ENCODE results near the gene UNC5A. TPM values are rescaled to one million over a fixed set of nuclear protein-coding genes. Genes with fewer than 3 reads are reported as not detected.

The UNC5A gene
- total RNA-seq, 1 donor from 2014 or later = 6.1 TPM

DNA sequence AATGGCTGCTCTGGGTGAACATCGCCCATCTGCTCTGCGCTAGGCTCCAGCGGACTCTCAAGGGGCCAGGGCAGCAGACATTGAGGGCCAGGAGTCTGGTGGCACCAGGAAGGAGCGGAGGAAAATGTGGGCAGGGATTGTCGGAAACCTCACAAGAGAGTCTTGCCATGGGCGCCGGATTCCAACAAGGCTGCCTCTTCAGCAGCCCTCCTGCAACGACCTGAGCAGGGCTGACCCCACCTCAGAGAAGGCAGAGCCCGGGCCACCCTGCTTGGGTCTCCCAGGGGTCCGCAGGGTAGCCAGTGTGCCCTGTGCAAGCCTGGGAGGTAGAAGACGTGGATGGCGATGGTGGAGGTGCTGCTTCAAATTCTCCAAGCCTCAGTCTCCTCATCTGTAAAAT lies 11.4 kb upstream of the UNC5A start:
- no peak for FAIRE-seq
- DNase-seq (ENCODE audit: low spot score in 2 of 2) = no peak

DNA sequence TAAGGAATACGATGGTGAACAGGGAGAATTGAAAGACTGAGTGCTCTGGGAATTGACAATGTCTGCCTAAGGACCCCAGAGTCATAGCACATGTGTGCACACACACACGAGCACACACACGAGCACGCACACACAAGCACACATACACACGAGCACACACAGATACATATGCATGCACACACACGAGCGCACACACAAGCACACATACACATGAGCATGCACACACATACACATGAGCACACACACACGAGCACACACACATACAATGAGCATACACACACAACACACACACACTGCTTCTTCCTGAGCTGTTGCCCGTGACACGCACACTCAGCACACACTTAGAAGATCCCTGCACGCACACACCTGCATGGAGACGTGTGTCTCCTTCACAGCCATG lies 10.9 kb upstream of the UNC5A start:
- DNase-seq (ENCODE audit: low spot score in 2 of 2) (no peak), FAIRE-seq (no peak)

DNA sequence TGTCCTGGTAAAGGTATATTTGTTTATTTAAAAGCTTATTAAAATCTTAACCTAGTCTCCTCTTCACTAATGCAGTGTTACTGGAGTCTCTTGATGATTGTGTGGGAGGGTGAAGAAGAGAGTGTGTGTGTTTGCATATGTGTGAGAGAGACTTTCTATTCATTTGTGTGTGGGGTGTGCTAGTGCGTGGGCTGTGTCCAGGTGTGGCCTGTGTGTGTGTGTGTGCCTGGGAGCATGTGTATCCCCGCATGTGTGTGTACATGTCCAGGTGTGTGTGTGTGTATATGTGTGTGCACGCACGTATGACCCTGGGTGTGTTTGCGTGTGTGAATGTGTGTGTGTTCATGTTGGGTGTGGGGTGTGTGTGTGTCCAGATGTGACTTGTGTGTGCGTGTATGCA lies 10.3 kb upstream of the UNC5A start:
- FAIRE-seq (no peak), DNase-seq (ENCODE audit: low spot score in 2 of 2) (no peak)

DNA sequence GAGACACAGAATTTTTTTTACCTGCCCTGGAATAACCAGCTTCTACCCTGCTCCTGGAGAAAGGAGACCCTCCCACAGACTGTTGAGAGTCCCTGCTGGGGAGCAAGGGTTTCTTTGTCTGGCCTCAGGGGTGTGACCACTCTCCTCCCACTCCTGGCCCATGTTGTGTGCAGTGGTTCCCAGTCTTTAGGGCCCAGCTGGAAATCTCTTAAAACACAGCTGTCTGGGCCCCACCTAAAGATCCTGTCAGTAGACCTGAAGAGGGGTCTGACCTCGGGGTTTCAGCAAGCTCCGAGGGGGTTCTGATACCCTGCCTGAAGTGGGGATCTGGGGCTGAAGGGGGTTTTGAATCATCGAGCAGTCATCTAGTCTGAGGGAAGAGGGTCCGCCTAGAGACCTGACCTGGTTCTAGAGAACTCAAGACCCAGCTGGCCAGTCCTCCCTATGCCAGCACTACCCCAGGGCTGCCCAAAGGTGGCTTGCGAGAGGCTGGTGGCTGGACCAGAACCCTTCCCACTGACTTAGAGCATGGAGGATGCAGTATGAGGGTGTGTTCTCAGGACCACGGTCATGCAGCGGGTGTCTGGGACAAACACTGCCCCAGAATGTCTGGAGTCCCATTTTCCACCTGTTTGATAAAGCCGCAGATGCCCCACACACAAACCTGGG lies 8.1 kb upstream of the UNC5A start:
- DNase-seq (ENCODE audit: low spot score in 2 of 2) (no peak), FAIRE-seq (no peak)

DNA sequence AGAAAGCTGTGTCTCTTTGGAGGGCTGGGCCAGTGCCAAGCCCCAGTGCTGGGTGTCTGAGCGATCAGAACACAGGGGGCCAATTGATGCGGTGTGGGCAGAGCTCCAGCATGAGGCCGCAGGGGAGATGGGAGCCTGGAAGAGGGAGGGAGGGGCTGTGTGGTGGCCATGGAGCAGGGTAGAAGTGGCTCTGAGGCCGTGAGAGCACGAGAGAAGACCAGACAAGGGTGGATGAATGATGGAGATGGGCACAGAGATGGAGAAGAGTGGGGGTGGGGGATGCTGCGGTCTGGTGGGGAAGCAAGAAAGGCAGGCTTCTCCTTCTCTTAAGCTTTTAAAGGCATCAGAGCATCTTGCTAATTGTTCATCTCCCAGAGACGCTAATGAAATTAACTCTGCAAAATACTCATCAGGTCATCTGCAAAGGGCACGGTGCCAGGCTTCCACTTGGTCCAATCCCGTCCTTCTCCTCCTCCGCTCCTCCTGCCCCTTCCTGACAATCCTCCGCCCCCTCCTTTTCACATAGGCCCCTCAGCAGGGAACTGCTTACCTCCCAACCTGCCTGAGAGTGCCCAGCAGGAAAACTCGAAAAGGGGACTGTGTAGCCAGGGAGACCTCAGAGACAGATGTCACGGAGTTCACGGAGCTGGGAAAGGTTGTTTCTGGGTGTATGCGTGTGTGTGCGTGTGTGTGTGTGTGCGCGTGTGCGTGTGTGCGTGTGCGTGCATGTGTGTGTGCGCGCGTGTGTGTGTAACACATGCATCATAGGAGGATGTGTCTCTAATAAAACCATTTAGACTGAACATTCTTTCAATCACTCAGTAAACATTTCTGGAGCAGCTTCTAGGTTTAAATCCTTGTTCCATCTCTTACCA lies 7.1 kb upstream of the UNC5A start:
- no peak for DNase-seq (ENCODE audit: low spot score in 2 of 2)
- FAIRE-seq = no peak

DNA sequence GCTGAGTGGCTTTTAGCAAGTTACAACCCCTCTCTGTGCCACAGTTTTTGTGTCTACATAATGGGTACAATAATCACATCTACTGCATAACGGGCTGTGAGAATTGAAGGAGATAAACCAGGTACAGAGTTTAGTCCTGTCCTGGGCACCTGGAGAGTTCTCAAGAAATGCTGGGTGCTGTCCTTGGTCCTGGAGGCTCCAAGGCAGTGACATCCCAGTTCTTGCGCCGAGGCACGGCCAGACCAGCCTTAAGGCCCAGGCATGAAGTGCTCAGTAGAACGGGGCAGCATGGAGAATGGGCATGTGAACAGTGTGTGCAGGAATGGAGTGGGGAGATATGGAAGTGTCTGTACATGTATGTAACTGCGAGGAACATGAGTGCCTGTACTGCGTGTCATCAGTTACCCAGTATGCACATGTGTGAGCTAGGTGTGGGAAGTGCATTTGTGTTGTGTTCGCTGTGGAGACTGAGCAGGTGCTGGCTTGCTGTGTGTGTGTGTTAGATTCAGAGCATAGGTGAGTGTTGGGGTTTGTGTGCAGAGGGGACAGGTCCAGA lies 6.3 kb upstream of the UNC5A start:
- FAIRE-seq = no peak
- DNase-seq (ENCODE audit: low spot score in 2 of 2) = no peak

DNA sequence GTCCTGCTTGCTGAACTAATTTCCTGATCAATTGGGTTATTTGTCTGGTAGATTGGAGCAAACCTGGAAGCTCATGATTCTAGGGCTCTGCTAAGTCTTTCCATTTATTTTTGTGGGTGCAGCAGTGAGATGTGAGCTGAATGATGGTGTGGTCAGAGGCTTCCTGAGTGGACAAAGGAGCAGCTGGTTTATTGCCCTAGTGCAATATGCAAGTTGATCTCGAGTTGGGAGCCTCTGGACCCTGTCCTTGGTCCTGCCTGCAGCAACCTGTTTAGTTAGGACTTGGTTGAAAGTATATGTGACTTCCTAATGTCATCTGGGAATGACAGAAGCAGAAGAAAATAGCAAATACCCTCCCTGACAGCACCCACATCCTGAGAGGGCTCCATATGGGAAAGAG lies 4.2 kb upstream of the UNC5A start:
- no peak for DNase-seq (ENCODE audit: low spot score in 2 of 2)
- no peak for FAIRE-seq

DNA sequence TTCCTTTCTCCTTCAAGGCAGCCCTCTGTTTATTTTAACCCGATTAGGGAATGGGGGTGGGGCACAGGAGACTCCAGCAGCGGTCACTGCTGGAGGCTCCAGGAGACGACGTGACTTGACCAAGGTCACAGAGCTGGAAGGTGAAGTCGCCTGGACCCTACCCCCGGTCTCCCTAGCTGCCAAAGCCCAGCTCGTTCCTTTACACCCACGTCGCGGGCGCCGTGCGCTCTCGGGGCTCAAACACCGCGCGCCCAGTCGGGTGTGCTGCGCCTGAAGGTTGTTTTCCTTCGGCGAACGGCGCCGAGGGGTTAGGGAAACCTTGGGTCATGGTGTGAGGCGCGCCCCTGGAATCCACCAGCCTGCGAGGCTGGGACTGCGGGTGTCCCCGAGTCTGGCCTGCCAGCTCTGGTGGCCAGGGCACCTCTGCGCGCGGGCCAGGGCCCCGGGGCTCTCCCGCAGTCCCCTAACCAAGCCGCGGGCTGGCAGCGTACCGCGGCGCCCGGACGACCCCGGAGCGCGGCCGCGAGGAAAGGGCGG lies 747 bp upstream of the UNC5A start:
- FAIRE-seq (no peak), DNase-seq (ENCODE audit: low spot score in 2 of 2) (no peak)

DNA sequence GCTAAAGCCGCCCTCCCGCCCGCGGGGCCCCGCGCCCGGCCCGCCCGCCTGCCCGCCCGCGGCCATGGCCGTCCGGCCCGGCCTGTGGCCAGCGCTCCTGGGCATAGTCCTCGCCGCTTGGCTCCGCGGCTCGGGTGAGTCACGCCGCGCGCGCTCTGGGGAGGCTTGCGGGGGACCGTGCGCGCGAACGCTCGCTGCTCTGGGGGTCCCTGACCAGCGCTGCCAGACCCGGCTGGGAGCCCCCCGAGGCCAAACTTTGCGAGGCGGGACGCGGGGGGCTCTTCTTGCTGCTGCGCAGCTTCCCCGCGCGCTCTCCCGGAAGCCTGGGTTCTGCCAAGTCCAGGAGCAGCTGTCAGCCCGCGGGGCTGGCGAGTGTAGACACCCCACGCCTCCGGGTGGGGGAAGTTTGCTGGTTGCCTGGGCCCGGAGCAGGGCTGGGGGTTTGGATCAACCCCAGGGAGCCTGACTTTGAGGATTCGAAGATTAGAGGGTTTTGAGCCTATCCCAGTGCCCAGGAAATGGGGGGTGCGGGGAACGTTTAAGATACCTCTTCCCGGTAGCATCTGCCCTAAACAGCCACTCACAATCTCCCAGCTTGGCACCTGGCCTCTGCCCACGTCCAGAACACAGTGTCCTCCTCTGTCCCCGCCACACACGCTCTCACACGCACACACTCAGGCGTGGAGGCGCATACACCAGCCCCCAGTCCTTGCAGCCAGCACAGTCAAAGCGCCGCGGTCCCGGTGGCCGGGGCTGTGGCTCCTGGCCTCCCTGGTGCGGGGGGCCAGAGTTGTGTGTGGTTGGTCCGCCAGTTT lies 535 bp downstream of the UNC5A start:
- DNase-seq (ENCODE audit: low spot score in 2 of 2) = no peak
- FAIRE-seq = no peak

DNA sequence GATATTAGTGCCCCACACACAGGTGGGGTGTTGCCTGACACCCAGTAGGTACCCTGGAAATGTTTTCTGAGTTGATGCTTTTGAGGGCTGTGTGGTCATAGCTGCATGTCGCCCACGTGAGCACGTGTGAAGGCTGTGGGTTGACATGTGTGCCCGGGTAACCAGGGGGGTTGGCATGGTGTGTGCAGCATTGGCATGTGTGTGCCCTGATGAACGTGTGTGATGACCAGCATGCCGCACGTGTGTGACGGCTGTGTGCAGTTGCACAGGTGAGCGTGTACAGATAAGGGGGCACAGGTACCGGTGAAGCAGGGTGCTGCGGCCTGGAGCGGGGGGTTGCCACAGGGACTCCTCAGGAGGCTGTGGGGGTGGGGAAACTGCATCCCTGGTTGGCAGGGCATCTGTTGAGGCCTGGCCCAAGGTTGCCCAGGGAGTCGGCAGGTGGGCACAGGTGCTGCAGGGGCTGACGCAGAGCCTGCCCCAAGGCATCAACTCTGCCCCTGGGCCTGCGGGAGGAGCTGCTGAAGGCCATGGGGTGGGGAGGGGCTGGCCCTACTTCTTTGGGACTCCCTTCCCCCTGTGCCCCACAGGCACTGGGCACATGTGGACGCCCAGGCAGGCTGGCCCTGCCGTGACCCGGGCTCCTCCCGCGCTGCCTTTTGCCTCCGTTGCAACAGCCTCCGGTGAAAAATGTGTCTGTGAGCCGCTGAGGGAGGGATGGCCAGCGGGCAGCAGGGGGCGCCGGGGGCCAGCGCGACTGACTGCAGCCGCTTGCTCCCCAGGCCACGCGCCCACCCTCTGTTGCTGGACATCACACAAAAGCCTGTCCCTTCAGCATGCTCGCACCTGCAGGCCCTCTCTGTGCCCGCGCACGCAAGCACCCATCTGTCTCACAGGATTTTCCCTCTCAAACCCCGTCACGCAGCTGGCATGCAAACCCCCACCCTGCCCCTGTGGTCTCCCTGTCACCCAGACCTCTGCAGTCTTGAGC lies 2.2 kb downstream of the UNC5A start:
- DNase-seq (ENCODE audit: low spot score in 2 of 2) (peak in 1 of 2 donors; percentile 54), FAIRE-seq (no peak)

DNA sequence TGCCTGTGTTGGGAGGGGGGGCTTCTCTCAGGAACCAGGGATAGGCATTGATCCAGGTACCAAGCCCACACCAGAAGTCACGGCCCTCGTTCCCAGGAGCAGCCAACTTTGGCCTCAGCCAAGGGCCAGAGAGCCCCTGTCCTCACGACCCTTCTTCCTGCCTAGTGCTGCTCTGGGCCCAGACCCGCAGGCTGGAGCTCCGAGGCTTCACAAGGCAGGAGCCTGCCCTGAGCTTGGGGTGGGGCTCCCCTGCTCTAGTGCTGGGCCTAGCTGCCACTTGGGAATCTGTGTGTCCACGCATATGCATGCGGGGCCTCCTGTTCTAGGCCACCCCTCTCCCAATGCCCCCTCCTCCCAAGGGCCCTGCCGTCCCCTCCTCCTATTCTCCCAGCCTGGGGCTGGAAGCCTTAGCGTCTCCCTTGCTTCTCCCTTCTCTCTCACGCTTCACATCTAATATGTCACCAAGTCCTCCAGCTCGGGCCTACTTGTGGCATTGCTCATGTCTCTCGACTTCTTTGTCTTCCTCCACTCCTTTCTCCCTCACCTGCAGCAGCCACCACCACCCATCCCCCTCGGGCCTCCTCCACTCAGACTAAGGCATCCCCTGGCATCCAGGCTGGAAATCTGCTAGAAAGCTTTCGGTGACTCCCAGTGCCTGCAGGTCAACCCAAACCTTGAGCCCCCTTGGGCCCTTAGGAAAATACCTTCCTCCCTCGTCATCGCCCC lies 3.4 kb downstream of the UNC5A start:
- no peak for DNase-seq (ENCODE audit: low spot score in 2 of 2)
- no peak for FAIRE-seq

DNA sequence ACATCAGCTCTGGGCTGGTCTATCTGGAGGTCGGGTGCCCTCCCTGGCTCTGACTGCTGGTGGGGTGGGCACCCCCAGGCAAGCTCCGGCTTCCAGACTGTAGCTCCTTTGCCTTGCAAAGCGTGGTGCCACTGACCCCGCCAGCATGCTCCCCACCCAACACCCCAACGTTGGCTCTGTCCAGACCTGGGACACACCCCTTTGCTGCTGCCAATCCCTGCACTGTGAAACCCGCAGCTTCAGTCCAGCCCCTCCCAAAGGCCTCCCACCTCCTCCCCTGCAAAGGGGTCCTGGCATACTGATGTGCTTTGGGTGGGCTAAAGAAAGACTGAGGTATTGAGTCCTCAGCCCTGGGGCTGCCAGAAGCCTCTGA lies 3.9 kb downstream of the UNC5A start:
- no peak for FAIRE-seq
- no peak for DNase-seq (ENCODE audit: low spot score in 2 of 2)

DNA sequence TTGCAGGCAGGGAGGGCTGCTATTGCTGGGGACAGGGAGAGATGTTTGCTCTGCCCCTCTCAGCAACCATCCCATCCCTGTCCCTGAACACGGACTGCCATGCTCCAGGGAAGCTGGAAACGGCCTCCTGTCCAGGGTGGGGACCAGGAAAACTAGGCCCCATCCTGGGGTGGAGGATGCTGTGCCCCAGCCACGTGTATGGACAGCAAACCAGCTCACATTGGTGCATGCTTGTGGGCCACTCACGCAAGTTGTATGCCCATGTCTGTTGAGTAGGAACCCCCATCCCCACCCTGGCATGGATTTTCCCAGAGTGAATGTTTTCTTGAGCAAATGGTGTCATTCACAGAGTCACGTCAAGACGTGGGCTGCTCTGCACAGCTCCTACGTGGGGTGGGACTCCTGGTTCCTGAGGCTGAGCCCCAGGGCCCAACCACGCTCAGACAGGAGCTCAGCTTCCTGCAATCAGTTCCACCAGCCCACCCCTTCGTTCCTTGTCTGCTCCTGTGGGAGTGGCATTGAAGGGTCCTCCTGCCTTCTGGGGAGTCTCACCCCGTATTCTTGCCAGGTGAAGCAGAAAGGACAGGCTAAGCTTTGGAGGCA lies 4.6 kb downstream of the UNC5A start:
- FAIRE-seq (no peak), DNase-seq (ENCODE audit: low spot score in 2 of 2) (no peak)

DNA sequence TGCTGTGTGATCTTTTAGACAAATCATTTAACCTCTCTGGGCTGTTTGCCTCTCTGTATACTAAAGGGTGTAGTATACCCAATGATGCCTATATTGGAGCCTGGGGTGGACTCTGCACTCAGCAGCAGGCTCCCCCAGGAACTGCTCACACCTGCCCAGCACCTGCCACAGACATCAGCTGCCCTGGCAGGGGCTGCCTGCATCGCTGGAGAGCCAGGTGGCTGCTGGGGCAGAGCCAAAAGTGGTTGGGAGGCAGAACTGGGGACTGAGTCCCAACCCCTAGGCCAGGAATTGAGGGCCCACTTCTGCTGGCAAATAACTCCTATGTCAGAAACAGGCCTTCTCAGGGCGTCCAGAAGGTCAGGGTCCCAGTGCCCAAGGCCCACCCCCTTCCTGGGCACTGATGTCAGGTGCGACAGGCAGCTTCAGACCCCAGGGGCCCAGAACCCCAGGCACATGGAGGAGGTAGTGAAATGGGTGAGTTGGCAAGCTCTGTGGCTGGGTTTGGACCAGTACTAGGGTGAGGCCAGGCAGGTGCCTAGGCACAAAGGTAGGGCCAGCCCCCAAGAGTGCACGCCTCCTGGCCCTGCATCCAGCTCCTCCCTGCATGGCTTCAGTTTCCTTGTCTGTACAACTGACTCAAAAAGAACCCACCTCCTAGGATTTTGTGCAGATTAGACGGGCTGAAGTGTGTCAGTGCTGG lies 5.8 kb downstream of the UNC5A start:
- DNase-seq (ENCODE audit: low spot score in 2 of 2) (no peak), FAIRE-seq (no peak)

DNA sequence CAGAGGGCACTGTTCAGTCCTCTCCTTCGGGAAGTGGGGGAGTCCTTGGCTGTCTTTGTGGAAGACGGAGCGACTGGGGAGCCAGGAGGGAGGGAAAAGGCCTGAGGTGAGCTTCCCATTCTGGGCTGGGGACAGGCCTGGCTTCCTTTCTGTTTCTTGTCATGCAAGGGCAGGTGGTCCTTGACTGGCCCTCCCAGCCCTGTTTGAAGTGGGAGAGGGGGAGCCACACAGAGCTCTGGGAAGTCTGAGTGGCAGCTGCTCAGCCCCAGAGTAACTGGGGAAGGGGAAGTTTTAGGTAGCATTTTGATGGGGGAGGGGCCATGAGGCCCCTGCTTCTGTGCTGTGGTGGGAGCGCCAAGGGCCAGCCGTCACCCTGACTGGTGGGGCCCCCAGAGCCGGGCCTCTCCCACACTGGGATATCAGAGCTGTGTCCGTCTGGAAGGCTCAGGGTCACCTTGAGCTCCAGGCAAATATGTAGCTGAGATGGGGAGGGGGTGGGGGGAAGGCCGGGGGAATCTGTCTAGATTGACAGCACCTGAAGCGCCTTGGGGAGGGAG lies 6.5 kb downstream of the UNC5A start:
- DNase-seq (ENCODE audit: low spot score in 2 of 2) = no peak
- FAIRE-seq = no peak

DNA sequence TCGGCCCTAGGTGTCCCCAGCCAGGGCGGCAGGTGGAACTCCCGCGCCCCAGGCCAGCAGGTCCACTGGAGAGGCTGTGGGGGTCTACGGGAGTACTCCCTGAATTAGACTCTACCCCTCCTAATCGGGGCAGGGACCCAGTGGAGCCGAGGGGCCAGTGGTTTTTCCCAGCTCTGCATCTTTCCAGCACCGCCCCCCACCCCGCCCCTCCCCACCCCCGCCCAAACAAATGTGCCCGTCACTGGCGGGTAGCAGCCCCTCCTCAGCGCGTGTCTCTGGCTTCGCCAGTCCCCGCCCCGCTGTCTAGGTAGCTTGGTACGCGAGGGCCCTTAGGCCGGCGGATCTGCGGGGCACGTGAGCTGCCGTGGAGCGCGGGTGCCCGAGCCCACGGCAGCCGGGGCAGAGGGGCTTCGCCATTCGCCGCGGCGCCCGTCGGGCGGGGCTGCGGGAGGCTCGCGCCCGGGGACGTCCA lies 7.0 kb downstream of the UNC5A start:
- DNase-seq (ENCODE audit: low spot score in 2 of 2) (peak in 1 of 2 donors; percentile 52), FAIRE-seq (no peak)

DNA sequence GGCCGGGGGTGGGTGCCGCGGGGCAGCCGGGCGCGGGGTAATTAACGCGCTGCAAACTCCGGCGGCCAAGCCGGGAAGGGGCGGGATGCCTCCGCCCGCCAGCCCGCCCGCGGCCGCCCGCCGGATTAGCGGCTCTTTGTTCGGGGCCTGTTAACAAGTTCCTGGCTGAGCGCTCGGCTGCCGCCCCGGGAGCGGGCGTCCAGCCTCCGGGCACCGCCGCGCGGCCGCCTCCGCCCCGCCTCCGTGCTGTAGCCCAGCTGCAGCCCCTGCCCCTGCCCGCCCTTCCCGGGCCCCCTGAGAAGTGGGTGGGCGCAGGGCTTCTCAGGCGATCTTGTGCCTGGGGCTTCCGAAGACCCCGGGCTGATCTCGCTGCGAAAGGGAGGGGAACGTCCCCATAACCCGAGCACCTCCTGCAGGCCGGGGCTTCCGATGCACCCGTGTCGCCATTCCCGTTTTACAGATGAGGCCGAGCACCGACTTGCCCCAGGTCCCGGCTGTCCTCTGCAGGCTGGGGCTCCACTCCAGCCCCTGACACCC lies 7.5 kb downstream of the UNC5A start:
- DNase-seq (ENCODE audit: low spot score in 2 of 2) = peak; percentile 59 to 64
- no peak for FAIRE-seq

Data from frontal cortex (tissue), 4 donors.